ENCODE data around the gene THAP5.

Gene THAP5

GRCh38 chr7:108605559-108606201, 36.2 kb upstream of the THAP5 start:
- H3K9ac ChIP-seq (ENCODE audit: insufficient read length): no peak overlapping the region
- TF ChIP-seq POLR2AphosphoS5 (IDR thresholded peaks at IDR 0.05; ENCODE audit: borderline replicate concordance, low read depth, low read length) (no peak), EZH2 (IDR thresholded peaks at IDR 0.05) (no peak), FOXP2 (optimal IDR thresholded peaks at IDR 0.05; ENCODE audit: control extremely low read depth, extremely low read length, insufficient read depth) (no peak)
- DNase-seq (ENCODE audit: low read depth, low spot score): no peak

GRCh38 chr7:108604307-108605077, 35.0 kb upstream of the THAP5 start:
- H3K9me3 ChIP-seq (ENCODE audit: low read depth, low read length): no peaks in the 10 kb centered on the region
- no peak overlapping the region for H3K27ac ChIP-seq
- H3K36me3 ChIP-seq (ENCODE audit: insufficient read depth, low read length): no peaks in the 10 kb centered on the region
- no peak for DNase-seq (ENCODE audit: low read depth, low spot score)
- no peak for TF ChIP-seq POLR2AphosphoS5 (IDR thresholded peaks at IDR 0.05; ENCODE audit: borderline replicate concordance, low read depth, low read length)
- no peak overlapping the region for H3K9ac ChIP-seq (ENCODE audit: insufficient read length)
- no peak overlapping the region for H3K4me3 ChIP-seq

More at GRCh38 chr7:108605559-108606201, 36.2 kb upstream of the THAP5 start:
- Histone ChIP-seq H3K9me3 (ENCODE audit: low read depth, low read length) (no peaks in the 10 kb centered on the region), H3K27ac (no peak overlapping the region), H3K4me3 (no peak overlapping the region), H3K36me3 (ENCODE audit: insufficient read depth, low read length) (no peaks in the 10 kb centered on the region)

GRCh38 chr7:108603656-108604306, 34.3 kb upstream of the THAP5 start:
- Histone ChIP-seq H3K27ac (no peak overlapping the region), H3K9ac (ENCODE audit: insufficient read length) (no peak overlapping the region), H3K9me3 (ENCODE audit: low read depth, low read length) (no peaks in the 10 kb centered on the region), H3K36me3 (ENCODE audit: insufficient read depth, low read length) (no peaks in the 10 kb centered on the region), H3K4me3 (no peak overlapping the region)
- TF ChIP-seq EZH2 (IDR thresholded peaks at IDR 0.05) (no peak), FOXP2 (optimal IDR thresholded peaks at IDR 0.05; ENCODE audit: control extremely low read depth, extremely low read length, insufficient read depth) (no peak), POLR2AphosphoS5 (IDR thresholded peaks at IDR 0.05; ENCODE audit: borderline replicate concordance, low read depth, low read length) (no peak)
- DNase-seq (ENCODE audit: low read depth, low spot score): no peak

- H3K9ac ChIP-seq (ENCODE audit: insufficient read length): no peak overlapping the region
- no peaks in the 10 kb centered on the region for H3K9me3 ChIP-seq (ENCODE audit: low read depth, low read length)
- no peak overlapping the region for H3K27ac ChIP-seq
- H3K36me3 ChIP-seq (ENCODE audit: insufficient read depth, low read length): no peaks in the 10 kb centered on the region
- DNase-seq (ENCODE audit: low read depth, low spot score): no peak
- TF ChIP-seq FOXP2 (optimal IDR thresholded peaks at IDR 0.05; ENCODE audit: control extremely low read depth, extremely low read length, insufficient read depth): no peak
- TF ChIP-seq POLR2AphosphoS5 (IDR thresholded peaks at IDR 0.05; ENCODE audit: borderline replicate concordance, low read depth, low read length): no peak
- TF ChIP-seq EZH2 (IDR thresholded peaks at IDR 0.05): no peak
- H3K4me3 ChIP-seq: no peak overlapping the region
These were observed 30.9 kb upstream of the THAP5 start for GRCh38 chr7:108600399-108600798.

- Histone ChIP-seq H3K27ac (no peak overlapping the region), H3K9me3 (ENCODE audit: low read depth, low read length) (no peaks in the 10 kb centered on the region), H3K9ac (ENCODE audit: insufficient read length) (no peak overlapping the region), H3K36me3 (ENCODE audit: insufficient read depth, low read length) (no peaks in the 10 kb centered on the region), H3K4me3 (no peak overlapping the region)
- no peak for DNase-seq (ENCODE audit: low read depth, low spot score)
- TF ChIP-seq EZH2 (IDR thresholded peaks at IDR 0.05): no peak
- no peak for TF ChIP-seq POLR2AphosphoS5 (IDR thresholded peaks at IDR 0.05; ENCODE audit: borderline replicate concordance, low read depth, low read length)
- no peak for TF ChIP-seq FOXP2 (optimal IDR thresholded peaks at IDR 0.05; ENCODE audit: control extremely low read depth, extremely low read length, insufficient read depth)
These were observed 29.5 kb upstream of the THAP5 start for GRCh38 chr7:108598914-108599580.

- Histone ChIP-seq H3K36me3 (ENCODE audit: insufficient read depth, low read length) (no peaks in the 10 kb centered on the region), H3K4me3 (no peak overlapping the region), H3K9me3 (ENCODE audit: low read depth, low read length) (no peaks in the 10 kb centered on the region), H3K9ac (ENCODE audit: insufficient read length) (no peak overlapping the region), H3K27ac (no peak overlapping the region)
- no peak for DNase-seq (ENCODE audit: low read depth, low spot score)
- TF ChIP-seq EZH2 (IDR thresholded peaks at IDR 0.05) (no peak), POLR2AphosphoS5 (IDR thresholded peaks at IDR 0.05; ENCODE audit: borderline replicate concordance, low read depth, low read length) (no peak)
These were observed 28.6 kb upstream of the THAP5 start for GRCh38 chr7:108598153-108598552.

- no peak overlapping the region for H3K9ac ChIP-seq (ENCODE audit: insufficient read length)
- no peak overlapping the region for H3K4me3 ChIP-seq
- no peaks in the 10 kb centered on the region for H3K36me3 ChIP-seq (ENCODE audit: insufficient read depth, low read length)
- no peak overlapping the region for H3K27ac ChIP-seq
- TF ChIP-seq FOXP2 (optimal IDR thresholded peaks at IDR 0.05; ENCODE audit: control extremely low read depth, extremely low read length, insufficient read depth): no peak
- TF ChIP-seq EZH2 (IDR thresholded peaks at IDR 0.05): no peak
- TF ChIP-seq POLR2AphosphoS5 (IDR thresholded peaks at IDR 0.05; ENCODE audit: borderline replicate concordance, low read depth, low read length): no peak
- no peaks in the 10 kb centered on the region for H3K9me3 ChIP-seq (ENCODE audit: low read depth, low read length)
- DNase-seq (ENCODE audit: low read depth, low spot score): no peak
These were observed 27.1 kb upstream of the THAP5 start for GRCh38 chr7:108596560-108596959.

- Histone ChIP-seq H3K4me3 (0 out of 2 replicates have a peak overlapping the region, but pooled peaks have one; percentile 27), H3K27ac (no peak overlapping the region), H3K9me3 (ENCODE audit: low read depth, low read length) (no peaks in the 10 kb centered on the region), H3K36me3 (ENCODE audit: insufficient read depth, low read length) (no peaks in the 10 kb centered on the region), H3K9ac (ENCODE audit: insufficient read length) (no peak overlapping the region)
- TF ChIP-seq FOXP2 (optimal IDR thresholded peaks at IDR 0.05; ENCODE audit: control extremely low read depth, extremely low read length, insufficient read depth) (no peak), EZH2 (IDR thresholded peaks at IDR 0.05) (no peak), POLR2AphosphoS5 (IDR thresholded peaks at IDR 0.05; ENCODE audit: borderline replicate concordance, low read depth, low read length) (no peak)
- no peak for DNase-seq (ENCODE audit: low read depth, low spot score)
These were observed 23.2 kb upstream of the THAP5 start for GRCh38 chr7:108592646-108593201.

Data from SK-N-MC (cell line).